GM10847 (cell line): Measurements from ENCODE around the gene SLC6A16.
A peak's percentile ranks its signal among the peaks of the same experiment; 100 is the strongest.

Experiments
- POLR2A ChIP-seq: IDR thresholded peaks from 2 replicates; pipeline ENCODE4 v1.6.1; 2011; ENCODE audit not compliant: insufficient read length; ENCODE audit errors: extremely low read depth

SLC6A16 gene

DNA sequence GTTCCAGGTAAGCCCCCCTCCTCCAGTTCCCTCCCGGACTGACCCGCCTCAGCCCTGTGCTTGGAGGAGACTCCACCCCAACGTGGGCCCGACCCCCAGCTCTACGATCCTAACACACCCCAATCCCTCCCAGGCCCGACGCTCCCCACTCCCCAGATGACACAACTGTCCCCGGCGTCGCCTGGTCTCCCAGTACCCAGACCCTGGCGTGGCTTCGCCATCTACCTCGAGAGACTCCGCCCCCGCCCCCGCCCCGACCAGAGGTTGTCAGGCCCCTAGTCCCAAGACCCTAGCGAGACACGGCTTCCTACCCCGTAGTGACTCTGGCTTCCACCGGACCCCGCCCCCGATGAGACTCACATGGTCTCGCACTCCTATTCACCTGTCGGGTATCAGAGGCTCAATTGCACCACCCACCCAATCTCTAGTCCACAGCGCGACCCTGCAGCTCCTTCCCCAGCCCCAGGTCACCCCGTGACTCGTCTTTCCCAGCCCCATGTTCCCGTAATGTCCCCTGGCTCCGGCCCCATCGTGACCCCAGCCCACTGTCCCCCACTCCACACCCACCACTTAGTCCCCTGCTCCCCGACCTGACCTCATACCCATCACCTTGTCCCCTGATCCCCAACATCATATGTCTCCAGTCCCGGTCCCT lies 13.2 kb upstream of the SLC6A16 start:
- TF ChIP-seq POLR2A = no peak

DNA sequence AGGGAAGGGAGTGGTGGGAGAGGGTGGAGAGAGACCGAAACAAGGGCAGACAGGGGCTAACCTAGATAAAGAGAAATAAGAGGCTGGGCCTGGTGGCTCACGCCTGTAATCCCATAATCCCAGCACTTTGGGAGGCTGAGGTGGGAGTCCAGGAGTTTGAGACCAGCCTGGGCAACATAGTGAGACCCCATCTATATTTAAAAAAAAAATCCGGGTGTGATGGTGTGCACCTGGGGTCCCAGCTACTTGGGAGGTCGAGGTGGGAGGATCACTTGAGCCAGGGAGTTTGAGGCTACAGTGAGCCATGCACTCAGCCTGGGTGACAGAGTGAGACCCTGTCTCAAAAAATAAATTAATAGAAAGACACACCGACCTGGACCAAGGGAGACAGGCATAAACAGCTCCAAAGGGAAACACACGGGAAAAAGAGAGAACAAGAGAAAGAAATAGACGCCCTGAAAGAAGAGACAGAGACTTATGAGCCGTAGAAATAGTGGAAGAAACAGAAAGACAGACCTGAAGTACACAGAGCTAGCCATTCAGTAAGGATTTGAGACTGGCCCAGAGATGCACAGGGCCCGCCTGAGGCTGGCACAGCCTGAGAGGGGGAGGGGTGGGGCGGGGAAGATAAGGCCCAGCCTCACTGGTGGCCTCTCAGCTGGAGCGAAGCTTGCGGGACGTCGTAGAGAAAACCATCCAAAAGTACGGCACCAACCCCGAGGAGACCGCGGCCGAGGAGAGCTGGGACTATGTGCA lies 12.5 kb upstream of the SLC6A16 start:
- no peak for TF ChIP-seq POLR2A

DNA sequence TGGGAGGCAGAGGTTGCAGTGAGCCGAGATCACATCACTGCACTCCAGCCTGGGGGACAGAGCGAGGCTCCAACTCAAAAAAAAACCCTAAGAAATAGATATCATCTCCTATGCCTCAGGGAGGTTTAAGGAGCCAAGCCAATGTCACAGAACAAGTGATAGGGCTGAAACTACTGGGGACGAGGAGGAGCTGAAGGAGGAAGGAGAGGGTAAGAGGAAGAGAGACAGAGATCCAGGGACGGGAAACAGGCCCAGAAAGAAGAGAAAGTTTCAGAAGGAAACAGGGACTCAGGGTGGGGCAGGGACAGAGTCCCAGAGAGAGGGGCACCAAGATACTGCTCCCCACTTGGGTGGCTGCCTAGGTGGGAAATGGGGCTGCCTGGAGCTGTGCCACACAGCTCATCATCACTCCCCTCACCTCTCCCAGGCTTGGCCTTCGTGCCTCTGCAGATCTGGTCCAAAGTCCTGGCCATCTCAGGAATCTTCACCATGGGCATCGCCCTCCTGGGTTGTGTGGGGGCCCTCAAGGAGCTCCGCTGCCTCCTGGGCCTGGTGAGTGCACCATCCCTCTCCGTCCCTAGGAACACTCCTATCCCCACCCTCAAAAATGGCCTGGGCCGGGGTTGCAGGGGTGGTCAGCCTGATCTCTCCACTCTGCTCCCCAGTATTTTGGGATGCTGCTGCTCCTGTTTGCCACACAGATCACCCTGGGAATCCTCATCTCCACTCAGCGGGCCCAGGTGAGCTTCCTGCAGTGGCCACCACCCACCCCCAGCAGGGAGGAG lies 11.7 kb upstream of the SLC6A16 start:
- TF ChIP-seq POLR2A = no peak

DNA sequence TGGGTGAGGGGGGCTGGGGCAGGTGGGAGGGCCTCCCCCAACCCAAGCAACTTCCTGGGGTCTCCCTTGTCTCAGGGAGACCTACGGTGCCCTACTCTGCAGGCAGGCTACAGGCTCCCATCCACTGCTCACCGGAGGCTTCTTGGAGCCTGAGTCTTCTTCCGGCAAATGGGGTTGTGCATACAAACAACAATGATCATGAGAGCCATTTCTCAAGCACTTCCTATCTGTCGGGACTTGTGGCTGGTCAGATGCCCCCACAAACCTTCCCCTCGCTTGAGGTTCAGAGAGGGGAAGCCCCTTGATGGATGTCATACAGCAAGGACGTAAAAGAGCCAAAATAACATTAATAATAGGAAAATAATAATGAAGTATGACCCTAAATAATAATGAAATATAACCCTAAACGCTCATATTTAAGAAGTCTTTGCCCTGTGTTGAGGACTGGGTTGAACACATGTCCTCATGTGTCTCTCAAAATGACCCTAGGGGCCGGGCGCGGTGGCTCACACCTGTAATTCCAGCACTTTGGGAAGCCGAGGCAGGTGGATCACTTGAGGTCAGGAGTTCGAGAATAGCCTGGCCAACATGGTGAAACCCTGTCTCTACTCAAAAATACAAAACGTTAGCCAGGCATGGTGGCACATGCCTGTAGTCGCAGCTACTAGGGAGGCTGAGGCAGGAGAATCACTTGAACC lies 10.9 kb upstream of the SLC6A16 start:
- TF ChIP-seq POLR2A = no peak

DNA sequence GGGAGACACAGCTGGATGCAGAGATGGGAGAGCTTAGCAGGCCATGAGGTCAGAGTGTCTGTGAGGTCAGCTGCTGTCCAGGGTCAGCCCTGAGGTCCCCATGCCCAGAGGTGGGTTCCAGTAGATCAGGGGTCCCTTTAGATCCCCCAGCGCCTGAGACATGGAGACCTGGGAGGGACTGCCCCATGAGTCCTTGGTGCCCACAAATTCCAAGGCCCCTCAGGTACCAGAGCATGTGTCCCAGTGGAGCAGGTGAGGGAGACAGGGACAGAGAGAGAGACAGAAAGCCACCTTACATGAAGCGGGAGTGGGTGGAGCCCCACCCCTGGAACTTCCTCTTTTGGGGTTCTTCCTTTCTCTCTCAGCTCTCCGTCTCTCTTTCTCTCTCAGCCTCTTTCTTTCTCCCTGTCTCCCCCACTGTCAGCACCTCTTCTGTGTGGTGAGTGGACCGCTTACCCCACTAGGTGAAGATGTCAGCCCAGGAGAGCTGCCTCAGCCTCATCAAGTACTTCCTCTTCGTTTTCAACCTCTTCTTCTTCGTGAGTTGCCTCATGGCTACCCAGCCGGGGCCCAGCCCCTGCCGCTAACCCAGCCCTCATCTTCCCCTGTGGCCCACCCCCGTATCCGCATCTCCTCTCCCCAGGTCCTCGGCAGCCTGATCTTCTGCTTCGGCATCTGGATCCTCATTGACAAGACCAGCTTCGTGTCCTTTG lies 10.2 kb upstream of the SLC6A16 start, which contains the start of gene CD37:
Gene CD37, plus strand, starts transcription at position 336 of the 713 bp plus-strand sequence. Its CDS starts 135 bp downstream, at position 471.
- TF ChIP-seq POLR2A = no peak

DNA sequence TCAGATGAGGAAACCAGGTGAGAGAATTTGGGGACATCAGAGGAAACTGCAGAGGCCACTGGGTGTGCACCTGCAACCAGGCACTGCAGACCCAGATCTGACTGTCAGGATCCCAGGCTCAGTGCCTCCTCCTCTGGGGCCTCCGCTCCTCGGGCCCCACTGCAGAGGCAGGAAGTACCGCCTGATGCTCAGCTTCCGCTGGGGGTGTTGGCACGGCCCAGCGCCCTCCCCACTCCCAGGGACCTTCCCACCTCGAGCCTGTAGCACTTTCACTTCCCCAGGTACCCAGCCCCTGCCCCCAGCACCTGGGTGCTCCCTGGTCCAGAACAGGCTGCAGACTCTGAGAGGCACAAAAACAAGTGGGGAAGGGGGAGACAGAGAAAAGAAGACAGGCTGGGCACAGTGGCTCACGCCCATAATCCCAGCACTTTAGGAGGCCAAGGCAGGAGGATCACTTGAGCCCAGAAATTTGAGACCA lies 8.9 kb upstream of the SLC6A16 start:
- TF ChIP-seq POLR2A = peak; percentile 70

DNA sequence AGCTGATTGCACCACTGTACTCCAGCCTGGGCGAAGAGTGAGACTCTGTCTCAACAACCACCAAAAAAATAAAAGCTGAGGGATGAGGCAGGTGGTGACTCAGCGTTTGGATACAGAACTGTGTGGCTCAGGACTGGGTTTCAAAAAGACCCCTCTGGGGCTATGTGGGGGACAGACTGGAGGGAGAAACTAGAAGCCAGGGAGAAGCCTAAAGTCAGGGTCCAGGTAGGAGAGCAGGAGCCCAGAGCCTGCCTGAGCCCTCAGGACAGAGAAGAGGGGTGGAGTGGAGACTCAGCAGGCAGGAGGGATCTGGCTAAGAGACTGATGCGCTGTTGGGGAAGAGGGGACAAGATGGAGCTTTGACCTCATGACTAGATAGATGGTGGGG lies 8.4 kb upstream of the SLC6A16 start:
- no peak for TF ChIP-seq POLR2A

DNA sequence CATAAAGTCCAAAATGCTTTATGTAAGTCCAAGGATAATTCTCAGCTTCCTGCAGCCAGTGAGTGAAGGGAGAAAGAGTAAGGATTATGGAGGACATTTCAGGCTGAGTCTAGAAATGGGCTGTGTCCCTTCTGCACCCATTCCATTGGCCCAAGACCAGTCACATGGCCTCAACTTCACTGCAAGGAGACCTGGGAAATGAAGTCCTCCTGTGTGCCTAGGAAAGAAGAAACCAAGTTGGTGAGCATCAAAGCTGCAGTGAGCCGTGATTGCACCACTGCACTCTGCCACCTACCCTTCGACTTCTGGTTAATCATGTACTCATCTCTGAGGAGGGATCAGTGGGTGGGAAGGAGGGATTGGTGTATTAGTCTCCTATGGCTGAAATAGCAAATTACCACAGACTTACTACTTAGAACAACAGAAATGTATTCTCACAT lies 6.6 kb upstream of the SLC6A16 start:
- TF ChIP-seq POLR2A = no peak

DNA sequence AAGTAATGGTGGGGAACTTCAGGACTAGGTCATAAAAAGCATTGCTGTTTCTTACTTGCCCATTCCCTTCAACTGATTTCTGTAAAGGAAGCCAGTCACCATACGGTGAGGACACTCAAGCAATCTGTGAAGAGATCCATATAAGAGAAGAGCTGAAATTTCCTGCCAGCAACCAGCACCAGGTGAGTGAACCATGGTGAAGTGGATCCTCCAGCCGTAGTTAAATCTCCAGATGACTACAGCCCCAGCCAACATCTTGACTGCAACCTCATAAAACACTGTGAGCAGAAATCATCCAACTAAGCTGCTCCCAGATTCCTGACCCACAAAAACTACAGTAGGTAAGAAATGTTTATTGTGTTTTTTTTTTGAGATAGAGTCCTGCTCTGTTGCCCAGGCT lies 3.8 kb upstream of the SLC6A16 start:
- no peak for TF ChIP-seq POLR2A

DNA sequence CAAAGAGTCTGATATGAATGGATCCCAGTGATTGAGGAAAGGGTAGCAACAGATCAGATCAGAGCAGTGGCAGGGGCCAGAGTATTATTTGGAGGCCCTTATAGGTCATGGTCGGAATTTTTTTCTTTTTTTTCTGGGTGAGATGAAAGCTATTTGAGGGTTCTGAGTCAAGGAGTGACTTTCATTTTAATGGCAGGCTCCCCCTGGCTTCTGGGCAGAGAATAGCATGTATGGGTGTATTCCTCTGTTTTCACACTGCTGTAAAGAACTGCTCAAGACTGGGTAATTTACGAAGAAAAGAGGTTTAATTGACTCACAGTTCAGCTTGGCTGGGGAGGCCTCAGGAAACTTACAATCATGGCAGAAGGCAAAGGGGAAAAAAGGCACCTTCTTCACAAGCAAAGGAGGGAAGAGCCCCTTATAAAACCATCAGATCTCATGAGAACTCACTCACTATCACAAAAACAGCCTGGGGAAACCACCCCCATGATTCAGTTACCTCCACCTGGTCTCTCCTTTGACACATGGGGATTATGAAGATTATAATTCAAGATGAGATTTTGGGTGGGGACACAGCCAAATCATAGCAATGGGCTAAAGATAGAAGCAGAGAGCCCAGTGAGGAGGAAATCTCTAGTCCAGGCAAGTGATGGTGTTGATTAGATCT lies 3.0 kb upstream of the SLC6A16 start:
- no peak for TF ChIP-seq POLR2A

DNA sequence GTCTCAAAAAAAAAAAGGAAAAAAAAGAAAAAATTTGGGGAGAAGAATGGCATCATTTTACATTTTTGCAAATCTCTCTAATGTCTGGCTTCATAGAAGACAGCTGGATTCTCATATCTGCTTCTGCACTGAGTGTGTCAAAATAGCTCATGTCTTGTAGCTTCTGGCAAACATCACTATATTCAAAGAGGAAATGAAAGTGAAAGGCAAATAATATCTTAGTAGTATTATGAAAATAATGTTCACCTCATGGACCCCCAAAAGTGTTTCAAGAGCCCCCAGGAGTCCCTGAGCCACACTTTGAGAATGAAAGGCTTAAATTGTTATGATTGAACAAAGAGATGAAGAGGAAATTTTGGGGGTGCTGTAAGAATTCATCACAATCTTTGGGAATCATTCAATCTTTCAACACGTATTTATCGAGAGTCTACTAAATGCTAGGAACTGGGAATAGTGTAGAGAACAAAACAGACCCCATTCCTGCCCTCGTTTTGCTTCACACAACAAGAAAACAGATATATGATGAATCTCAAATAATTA lies 1.2 kb upstream of the SLC6A16 start:
- no peak for TF ChIP-seq POLR2A

DNA sequence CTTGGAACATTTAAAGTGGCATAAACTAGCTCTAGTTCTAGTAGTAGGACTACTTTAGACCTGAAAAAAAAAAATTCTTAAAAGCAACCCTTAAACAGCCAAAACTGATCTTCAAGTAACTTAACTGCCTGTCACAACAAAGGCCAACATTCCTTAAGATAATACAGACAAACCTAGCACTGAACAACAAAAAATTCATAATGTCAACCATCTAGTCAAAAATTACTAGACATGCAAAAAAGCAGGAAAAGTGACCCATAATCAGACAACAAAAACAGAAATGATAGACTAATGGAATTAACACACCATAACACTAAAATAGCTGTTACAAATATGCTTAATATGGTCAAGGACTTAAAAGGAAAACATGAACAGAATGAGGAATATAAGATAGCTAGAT lies 6.7 kb downstream of the SLC6A16 start:
- TF ChIP-seq POLR2A = no peak

DNA sequence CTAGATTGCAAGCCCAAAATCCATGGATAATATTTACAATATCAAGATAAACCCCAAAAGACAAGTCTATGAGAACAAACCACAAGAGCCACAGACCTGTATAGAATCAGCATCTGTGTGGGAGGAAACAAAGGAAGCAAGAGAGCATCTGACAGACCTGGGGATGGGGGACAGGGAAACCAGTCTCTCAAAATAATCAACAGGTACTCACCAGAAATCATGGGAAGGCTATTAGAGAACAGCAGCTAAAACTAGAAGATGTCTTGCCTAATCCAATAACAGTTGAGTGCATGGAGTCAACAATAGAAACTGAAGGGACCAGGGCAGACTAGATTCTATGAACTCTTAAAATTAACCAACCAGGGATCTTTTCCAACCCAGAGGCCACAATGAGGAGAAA lies 8.7 kb downstream of the SLC6A16 start:
- no peak for TF ChIP-seq POLR2A

DNA sequence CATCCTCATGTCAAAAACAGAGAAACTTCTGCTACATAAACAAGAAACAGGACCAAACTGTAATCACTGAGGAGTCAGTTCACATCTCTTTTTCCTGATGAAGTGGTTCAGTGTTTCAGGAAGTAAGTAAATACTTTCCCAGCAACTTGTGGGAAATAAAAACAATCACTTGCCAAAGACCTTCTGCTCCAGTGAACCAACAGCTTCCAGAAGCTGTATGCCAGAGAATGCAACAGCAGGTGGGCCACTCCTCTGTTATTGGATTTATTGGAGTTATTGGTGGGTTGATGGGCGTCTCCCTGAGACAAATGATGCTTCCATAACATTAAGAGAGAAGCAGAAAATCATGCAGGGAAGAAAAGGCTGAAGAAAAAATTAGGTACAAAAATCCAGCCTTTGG lies 9.9 kb downstream of the SLC6A16 start:
- TF ChIP-seq POLR2A = no peak
